Activated T-cell treated with anti-CD3 and anti-CD28 coated beads for 48 hours (primary cell): ENCODE results near the gene TMEM94.
"Not testable (repeated sequence)": the region's sequence is repeated elsewhere in the genome, so short reads cannot be mapped to it uniquely, and the experiment has no call there.

ENCODE experiments used
- DNase-seq: peaks from one replicate; pipeline ENCODE4 v3.0.0-alpha.2; 2020; ENCODE audit warnings: low read depth

Gene TMEM94

DNA sequence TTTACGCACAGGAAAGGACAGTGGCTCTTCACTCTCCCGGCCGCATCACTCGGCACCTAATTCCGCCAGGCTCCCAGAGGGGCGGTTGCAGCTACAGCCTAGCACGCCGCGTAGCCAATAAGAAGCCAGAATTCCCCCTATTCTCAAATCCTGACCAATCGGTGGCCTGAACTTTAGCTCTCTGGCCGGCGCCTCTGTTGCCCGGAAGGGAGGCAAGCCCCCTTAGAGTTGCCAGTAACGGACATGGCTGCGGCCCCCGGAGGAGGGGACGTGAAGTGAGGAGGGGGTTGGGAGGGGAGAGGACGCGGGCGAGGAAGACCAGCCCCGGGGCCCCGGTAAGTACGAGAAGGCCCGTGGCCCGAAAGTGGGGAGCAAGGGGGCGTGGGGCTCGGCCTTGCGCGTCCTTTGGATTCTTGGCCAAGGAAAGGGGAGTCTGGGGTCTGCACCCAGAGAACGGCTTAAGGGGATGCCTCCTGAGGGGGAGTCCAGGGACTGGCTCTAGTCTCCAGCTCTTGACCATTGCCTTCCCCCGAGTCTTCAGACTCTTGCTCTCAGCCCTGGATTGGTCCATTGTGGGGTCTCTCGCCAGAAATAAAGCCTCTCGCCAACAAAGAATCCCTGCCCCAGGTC lies at the start of gene TMEM94:
Gene TMEM94, plus strand, starts transcription at position 219 of the 630 bp plus-strand sequence. CDS start 15,271 bp downstream, outside the sequence.
- peak; percentile 83 for DNase-seq

- DNase-seq, result no peak
These were observed 48.6 kb upstream of the TMEM94 start for GRCh38 chr17:75407655-75408352.

GRCh38 chr17:75410141-75410540 lies 46.3 kb upstream of the TMEM94 start:
- no peak for DNase-seq

- no peak for DNase-seq
These were observed 44.9 kb upstream of the TMEM94 start for GRCh38 chr17:75411328-75412067.

GRCh38 chr17:75412455-75413317 lies 43.7 kb upstream of the TMEM94 start:
- DNase-seq, result peak; percentile 62

GRCh38 chr17:75414488-75414887 lies 41.9 kb upstream of the TMEM94 start:
- DNase-seq, result no peak

DNA sequence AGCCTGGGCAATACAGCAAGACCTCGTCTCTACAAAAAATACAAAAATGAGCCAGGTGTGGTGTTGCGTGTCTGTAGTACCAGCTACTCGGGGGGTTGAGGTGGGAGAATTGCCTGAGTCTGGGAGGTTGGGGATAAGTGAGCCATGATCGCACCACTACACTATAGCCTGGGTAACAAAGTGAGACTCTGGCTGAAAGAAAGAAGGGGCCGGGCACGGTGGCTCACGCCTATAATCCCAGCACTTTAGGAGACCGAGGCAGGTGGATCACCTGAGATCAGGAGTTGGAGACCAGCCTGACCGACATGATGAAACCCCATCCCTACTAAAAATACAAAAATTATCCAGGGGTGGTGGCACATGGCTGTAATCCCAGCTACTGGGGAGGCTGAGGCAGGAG lies 40.4 kb upstream of the TMEM94 start:
- no peak for DNase-seq

DNA sequence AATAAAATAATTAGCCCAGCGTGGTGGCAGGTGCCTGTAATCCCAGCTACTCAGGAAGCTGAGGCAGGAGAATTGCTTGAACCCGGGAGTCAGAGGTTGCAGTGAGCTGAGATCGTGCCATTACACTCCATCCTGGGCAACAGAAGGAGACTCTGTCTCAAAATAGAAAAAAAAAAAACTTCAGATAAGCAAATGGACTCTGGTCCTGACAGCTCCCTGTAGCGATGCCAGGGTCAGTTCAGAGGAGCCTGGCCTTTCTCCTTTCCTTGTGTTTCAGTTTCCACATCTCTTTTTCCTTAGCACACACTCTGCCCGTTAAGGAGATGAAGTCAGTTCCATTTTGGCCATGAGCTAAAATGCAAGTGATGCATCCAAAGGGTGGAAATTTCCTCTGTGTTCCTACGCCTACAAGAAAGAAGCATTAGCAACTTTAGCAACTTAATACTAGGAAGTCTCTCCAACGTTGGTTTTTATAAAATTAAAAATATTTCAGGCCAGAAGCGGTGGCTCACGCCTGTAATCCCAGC lies 39.3 kb upstream of the TMEM94 start:
- DNase-seq, result no peak

DNA sequence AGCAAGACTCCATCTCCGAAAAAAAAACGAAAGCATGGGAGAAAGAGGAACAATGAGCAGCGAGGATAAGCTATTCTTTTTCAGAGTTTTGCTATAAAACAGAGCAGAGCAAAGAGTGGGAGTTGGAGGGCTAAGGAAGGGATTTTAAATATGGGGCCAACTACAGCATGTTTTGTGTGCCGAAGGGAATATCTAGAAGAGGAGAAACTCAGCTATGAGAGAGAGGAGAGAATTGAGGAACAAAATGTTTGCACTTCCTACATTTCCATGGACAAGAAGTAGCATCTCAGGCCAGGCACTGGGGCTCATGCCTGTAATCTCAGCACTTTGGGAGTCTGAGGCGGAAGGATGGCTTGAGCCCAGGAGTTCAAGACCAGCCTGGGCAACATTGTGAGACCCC lies 37.9 kb upstream of the TMEM94 start:
- DNase-seq, result no peak

DNA sequence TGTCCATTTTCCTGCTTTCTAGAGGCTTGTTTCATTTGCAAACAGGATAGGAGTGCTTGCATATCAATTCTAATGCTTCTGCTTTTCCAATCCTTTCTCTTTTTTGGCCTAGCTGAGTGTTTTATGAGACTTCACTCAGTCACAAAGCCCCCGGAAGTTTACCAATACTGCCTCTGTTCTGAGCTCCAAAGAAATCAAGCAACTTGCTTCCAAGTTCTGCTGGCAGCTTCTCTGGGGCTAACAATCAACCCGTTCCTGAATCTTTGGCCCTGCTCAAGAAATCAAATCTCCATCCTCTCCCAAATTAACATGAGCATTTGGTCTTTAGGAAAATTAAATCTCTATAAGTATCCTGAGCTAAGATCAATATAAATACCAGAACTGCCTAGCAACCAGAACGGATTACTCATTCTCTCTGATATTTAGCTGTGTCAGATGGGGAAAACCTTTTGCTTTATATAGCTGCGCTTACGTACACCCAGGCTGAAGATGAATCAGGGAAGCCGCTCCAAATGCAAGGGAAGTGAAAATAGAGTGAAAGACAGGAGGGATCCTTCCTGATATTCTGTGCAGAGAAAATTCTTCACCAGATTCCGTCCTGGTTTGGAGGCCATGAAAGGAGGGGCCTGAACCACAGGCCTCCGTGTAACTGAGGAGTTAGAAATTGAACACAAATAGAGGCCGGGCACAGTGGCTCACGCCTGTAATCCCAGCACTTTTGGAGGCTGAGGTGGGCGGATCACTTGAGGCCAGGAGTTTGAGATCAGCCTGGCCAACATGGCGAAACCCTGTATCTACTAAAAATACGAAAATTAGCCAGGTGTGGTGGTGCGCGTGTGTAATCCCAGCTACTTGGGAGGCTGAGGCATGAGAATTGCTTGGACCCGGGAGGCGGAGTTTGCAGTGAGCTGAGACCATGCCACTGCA lies 27.6 kb upstream of the TMEM94 start:
- no peak for DNase-seq

- DNase-seq, result no peak
These were observed 26.1 kb upstream of the TMEM94 start for GRCh38 chr17:75430159-75430974.

DNA sequence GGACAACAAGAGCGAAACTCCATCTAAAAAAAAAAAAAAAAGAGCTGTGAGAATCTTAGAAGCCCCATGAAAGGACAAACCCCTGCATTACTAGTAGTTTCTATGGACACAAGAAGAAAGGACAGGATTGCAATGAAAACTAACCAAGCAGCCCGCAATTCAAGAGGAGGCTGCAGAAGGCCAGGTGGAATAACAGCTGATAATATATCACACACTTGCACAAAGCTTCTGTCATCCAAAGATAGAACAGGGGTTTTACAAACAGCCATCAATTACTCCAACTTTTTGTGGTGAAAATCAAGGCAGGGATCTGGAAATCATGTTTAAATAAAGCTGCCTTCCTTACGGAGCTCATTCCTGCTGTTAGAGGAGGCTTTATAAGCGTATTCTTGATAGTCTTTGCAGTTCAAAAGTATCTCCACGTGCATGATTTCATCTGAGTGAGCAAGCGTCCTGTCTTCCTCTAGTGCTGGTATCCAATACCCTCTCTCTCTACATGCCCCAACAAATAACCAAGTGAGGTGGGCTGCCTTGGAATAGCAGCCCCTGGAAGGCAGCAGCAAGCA lies 23.1 kb upstream of the TMEM94 start:
- DNase-seq, result no peak

- DNase-seq, result not testable (repeated sequence)
These were observed 22.0 kb upstream of the TMEM94 start for GRCh38 chr17:75434433-75434832.

DNA sequence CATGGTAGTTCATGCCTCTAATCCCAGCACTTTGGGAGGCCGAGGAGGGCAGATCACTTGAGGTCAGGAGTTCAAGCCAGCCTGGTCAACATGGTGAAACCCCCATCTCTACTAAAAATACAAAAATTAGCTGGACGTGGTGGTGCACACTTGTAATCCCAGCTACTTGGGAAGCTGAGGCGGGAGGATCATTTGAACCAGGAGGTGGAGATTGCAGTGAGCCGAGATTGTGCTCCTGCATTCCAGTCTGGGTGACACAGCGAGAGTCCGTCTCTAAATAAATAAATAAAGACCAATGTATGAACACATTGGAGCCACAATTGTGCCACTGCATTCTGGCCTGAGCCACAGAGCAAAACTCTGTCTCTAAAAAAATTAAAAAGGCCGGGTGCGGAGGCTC lies 19.0 kb upstream of the TMEM94 start:
- not testable (repeated sequence) for DNase-seq

DNA sequence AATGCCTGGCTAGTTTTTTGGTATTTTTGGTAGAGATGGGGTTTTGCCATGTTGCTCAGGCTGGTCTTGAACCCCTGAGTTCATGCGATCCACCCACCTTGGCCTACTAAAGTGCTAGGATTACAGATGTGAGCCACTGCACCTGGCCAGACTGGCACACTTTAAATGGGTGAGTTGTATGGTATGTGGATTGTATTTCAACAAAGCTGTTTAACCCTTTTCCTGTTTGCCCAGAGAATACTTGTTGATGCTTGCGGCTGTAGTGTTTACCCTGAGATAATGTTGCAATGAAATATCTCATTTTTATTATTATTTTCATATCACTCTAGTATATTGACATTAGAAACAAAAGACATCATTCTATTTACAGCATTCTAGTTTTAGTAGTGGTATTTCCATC lies 17.1 kb upstream of the TMEM94 start:
- DNase-seq, result no peak

GRCh38 chr17:75440738-75441448 lies 15.5 kb upstream of the TMEM94 start:
- DNase-seq, result no peak

- no peak for DNase-seq
These were observed 14.0 kb upstream of the TMEM94 start for GRCh38 chr17:75442168-75443103.

DNA sequence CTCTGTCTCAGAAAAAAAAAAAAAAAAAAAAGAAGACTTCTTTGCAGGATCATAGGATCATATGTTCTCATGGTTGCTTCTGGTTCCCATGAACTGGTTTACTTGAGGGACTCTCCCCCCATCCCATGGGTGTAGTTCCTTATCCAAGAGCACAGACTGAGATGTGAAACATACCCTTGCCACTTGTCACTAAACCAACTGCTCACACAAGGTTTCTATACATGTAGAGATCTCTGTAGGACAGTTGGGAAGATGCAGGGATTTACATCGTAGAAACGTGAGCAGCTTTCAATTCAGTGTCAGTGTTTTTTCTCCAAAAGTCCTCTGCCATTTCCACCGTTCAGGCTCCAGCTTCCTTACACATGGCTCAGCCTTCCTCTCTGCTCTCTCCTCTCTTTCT lies 11.1 kb upstream of the TMEM94 start:
- DNase-seq, result no peak
